Stimulated activated CD8-positive, alpha-beta memory T cell treated with anti-CD3 and anti-CD28 coated beads, Interleukin-4, amount 100 ng/mL, for 24 hours (primary cell): Measurements from ENCODE around the gene ZNF12.

Experiments
- DNase-seq: peaks from one replicate; pipeline ENCODE4 v3.0.0-alpha.2; 2020; ENCODE audit warnings: low read depth

The ZNF12 gene

DNA sequence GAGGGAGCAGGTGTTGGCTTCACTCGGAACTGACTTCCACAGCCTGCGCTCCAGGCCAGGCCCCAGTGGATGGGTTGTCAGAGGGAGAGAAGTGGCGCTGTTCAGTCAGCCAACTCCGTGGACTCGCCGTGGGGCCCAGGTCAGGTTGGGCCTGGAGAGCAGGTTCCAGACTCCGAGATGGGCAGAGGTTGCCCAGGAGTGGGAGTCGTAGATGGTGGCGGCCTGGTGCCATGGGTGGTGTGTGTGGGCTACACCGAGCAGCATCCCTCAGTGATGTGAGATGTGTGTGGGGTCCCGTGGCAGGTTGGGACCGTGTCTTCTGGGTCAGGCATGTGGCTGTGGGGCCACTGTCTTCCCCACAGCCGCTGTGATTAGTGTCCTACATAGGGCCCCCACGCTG lies 59.2 kb downstream of the ZNF12 start:
- DNase-seq, result no peak

DNA sequence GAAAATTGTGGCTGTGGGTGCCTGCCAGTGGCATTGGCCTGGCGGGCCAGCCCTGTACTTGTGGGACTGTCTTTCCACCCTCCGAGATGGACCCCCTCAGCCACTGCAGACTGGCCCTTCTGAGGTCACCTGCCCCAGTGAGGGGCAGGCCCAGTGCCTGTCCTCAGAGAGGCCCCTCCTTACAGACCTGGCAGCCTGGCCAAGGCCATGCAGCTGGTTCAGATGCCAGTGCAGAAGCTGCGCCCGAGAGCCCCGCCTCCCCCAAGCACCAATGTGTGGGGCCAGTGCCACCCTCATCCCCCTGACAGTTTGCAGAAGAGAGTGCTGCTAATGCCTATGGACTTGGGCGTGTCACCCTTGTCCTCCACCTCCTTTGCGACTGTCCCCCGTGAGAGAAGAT lies 59.7 kb downstream of the ZNF12 start:
- DNase-seq, result no peak

DNA sequence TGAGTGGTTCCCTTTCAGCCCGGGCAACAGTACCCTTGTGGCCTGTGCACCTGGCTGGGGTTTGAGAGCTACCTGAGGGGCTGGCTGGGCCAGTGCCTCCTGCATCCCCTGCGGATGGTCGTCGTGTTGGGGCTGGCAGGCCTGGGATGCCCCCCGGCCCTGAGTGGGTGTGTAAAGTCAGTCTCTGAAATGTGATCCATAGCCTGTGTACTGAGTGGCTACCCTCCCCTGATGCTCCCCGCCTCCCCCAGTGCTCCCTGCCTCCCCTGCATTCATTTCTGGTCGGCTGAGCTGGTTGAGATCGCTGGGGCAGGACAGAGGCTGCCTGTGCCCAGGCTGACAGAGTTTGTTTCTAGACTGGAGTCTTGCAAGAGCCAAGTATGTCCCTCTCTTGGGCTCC lies 60.3 kb downstream of the ZNF12 start:
- no peak for DNase-seq

DNA sequence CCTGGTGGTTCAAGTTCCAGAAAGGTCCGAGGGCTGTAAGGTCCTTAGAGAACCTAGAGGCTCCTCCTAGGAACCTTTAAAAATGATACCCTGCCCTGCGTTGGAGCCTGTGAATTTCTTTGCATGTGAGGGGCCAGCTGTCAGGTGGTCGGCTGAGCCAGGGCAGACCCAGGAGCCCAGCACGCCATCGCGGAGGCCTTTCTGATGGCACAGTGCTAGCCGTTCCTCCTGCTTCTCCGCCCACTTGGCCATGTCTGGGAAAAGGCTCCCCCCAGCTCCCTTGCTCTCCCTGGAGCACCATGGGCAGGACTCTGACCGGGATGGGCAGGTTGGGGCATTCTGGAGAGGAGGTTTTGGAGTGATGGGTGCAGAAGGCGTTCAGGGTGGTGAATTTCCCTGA lies 62.0 kb downstream of the ZNF12 start:
- no peak for DNase-seq

DNA sequence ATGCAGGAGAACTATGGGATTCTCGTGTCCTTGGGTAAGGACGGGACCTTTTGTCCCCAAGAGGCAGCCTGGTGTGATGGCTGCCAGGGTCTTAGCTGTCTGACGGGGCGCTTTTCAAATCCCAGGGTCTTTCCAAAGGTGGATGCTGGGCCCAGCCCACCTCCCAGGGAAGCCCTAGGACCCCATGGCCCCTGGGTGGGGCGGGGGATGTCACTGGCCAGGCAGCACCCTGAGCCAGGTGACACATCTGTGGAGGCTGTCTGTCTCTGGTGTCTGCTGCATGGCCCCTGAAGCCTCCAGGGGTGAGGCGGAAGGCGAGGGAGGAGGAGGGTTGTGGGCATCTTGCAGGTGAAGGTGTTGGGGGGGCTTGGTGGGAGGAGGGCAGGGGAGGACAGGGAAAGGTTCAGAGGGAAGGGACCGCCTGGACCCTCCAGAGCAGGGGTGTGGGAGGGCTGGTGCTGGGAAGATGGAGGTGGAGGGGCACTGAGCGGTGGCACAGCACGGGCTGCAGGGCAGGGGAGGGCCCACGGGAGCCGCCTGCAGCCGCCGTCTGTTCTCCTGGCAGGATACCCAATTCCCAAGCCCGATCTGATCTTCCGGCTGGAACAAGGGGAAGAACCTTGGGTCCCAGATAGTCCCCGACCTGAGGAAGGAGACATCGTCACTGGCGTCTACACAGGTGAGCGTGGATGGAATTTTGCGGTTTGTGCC lies 62.7 kb downstream of the ZNF12 start:
- no peak for DNase-seq

DNA sequence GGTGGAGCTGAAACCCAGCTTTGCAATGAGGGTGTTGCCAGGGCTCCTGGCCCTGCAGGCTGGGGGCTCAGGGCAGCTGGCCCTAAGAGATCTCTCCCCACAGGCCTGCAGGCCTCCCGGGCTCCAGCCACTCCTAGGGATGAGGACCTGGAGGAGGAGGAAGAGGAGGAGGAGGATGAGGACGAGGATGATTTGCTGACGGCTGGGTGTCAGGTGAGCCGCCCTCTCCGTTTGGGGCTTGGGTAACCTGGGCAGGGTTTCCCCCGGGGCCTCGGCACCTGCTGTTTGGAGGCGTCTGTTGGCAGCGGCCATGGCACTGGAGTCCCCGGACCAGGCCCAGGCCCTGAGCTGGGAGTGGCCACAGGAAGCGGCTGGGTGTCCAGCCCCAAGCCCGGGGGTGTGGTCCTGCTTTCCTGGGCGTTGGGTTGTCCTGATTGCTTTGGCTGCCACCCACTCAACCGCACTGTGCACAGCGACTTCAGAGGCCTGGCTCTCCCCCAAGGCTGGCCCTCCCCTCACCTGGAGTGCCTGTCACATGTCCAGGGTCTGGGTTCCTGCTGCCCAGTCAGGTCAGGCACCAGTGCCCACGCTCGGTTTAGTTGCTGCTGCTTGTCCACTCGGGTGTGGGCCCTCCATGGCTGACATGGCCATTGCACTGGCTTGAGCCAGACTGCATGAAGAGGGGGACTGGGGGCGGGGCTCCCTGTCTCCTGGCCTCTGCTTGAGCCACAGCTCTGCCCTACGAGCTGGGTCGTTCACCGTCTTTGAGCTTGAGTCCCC lies 63.7 kb downstream of the ZNF12 start:
- no peak for DNase-seq

DNA sequence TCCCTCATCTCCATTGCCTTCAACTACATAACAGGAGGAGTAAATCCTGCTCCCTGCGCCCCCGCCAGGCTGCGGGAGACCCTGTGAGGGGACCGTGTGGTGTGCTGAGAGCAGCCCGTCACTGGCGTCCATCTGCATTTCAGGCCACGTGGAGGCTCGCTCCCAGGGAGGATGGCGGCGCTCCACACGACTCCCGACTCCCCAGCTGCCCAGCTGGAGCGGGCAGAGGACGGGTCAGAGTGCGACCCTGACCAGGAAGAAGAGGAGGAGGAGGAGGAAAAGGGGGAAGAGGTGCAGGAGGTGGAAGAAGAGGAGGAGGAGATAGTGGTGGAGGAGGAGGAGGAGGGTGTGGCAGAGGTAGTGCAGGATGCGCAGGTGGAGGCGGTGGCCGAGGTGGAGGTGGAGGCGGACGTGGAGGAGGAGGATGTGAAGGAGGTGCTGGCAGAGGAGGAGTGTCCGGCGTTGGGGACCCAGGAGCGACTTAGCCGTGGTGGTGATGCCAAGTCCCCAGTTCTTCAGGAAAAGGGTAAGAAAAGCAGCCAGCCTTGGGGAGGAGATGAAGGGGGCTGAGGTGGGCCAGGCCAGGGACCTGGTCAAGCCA lies 64.4 kb downstream of the ZNF12 start:
- DNase-seq, result no peak

DNA sequence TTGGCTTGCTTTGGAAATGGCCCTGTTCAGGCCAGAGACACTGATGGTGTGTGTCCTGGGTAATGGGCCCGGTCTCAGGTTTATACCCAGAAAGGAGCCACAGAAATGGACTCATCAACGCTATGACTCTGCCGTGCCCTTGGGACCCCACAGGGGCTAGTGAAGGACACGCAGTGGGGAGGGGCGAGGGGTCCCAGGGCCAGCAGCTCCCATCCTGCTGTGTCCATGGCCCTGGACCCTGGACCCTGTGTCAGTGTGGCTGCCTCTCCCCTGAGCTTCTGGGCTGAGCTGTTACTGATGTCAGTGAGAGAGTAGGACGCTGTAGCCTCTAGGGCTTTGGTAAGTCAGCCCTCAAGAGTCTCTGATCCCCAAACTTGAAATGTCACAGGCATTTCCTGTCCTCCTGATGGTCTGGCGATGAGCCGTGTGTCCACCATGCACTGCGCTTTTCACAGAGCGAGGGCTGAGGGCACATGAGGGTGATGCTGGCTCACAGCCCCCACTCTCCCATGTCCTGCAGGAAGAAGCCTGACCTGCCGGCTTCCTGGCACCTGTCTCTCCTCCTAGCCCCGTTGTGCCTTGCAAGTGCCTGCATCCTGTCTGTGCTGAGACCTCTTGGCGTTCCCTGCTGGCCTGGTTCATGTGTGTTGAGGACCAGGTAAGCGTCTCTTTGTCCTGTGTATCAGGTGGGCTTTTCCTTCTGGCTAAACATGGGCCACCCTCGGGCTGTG lies 65.3 kb downstream of the ZNF12 start:
- no peak for DNase-seq

DNA sequence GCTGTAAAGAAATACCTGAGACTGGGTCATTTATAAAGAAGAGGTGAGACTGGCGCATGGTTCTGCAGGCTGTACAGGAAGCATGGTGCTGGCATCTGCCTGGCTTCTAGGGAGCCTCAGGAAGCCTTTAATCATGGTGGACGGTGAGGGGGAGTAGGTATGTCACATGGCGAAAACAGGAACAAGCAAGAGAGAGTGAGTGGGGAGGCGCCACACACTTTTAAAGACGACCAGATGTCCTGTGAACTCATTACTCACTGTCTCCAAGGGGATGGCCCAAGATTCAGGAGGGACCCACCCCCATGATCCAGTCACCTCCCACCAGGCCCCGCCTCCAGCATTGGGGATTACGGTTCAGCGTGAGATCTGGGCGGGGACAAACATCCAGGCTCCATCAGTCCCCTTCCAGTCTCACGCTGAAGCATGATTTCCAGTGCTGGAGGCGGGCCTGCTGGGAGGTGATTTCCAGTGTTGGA lies 66.5 kb downstream of the ZNF12 start:
- DNase-seq, result peak; percentile 30

DNA sequence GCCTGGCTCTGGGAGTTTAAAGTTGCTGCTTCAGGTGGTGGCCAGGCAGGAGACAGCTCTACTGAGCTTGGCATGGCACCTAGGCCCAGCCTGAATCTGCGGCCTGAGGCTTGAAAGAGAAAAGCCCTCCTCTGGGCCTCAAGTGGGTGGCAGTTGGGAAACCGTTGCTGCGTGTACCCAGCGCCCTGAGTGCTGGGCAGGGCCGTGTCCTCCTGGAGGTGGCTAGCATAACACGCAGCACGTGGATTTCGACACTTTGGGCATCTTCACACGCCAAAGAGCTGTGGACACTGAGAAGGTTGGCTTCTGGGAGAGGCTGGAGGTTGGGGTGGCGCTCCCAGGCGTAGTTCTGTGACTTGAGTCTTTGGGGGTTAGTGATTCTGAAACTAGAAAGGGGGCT lies 67.1 kb downstream of the ZNF12 start:
- DNase-seq, result no peak

DNA sequence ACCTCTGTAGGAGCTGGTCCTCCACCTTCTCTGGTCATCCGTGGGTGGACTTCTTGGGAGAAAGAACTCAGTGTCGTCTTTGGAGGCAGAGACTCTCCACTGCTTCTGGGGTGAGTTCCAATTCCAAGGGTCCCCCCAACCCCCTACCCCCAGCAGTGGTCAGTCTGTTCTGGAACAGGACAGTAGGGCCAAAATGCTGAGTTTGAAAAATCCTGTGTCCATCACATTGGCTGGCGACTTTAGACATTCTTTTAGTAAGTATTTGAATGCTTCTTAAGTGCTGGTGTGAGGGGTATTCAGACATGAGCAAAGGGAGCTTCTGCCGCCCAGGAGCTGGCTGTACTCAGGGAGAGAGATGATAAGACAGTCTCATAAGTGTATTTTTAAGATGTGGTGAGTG lies 67.7 kb downstream of the ZNF12 start:
- no peak for DNase-seq
